ENCODE results near the gene ARID3C.

Gene ARID3C

DNA sequence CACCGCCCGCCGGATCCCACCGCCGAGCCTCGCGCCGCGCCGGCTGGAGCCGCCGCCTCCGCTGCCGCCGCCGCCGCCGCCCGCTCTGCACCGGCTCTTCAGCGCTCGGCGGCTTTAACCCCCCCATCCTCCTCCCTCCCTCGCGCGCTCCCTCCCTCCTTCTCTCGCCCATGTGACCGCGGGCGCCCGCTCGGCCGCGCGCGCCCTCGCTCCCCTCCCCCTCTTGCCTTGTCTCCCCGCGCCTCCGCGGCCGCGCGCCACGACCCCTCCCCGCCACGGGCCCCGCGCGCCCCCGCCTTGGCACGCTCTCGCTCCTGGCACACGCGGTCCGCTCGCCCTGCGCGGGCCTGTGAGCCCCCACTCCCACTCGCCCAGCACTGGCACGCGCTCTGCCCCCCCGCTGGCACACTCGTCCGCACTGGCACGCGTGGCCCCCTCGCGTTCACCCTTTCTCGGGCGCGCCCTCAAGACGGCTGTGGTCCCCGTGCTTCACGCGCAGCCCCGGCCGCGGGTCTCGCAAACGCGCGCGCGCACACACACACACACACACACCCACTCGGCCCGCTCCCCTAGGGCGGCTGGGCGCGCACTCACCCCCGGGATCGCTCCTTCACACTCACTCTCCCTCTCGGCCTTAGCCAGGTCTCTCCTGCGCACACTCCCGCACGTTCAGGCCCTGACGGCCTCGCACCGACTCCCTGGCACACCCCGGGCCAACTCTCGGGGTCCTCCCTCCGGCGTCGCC is 39.1 kb downstream of the ARID3C start, which contains the start of gene CNTFR:
CNTFR (minus strand) TSS at position 89 of the 745 bp plus-strand sequence. CDS start 20,743 bp downstream, outside the sequence.
- peaks cover 37% of the 10 kb centered on the region for H3K27me3 ChIP-seq (replicated peaks; ENCODE audit: control insufficient read depth, insufficient read depth, low read length)
- H3K4me3 ChIP-seq (ENCODE audit: low read length) = peak within 1 kb of the TSS; percentile 84
- H3K9ac ChIP-seq (ENCODE audit: low read length) = peak within 1 kb of the TSS; percentile 85
- H3K36me3 ChIP-seq (ENCODE audit: control insufficient read depth, insufficient read depth, low read length, severe bottlenecking) = no peaks in the 10 kb centered on the region
- H3K9me3 ChIP-seq (ENCODE audit: control insufficient read depth, low read length) = peaks cover 3% of the 10 kb centered on the region
- peaks cover 42% of the 10 kb centered on the region for H3K4me1 ChIP-seq (ENCODE audit: control insufficient read depth, insufficient read depth, low read length)
- DNase-seq (ENCODE audit: low read depth) = peak; percentile 58

DNA sequence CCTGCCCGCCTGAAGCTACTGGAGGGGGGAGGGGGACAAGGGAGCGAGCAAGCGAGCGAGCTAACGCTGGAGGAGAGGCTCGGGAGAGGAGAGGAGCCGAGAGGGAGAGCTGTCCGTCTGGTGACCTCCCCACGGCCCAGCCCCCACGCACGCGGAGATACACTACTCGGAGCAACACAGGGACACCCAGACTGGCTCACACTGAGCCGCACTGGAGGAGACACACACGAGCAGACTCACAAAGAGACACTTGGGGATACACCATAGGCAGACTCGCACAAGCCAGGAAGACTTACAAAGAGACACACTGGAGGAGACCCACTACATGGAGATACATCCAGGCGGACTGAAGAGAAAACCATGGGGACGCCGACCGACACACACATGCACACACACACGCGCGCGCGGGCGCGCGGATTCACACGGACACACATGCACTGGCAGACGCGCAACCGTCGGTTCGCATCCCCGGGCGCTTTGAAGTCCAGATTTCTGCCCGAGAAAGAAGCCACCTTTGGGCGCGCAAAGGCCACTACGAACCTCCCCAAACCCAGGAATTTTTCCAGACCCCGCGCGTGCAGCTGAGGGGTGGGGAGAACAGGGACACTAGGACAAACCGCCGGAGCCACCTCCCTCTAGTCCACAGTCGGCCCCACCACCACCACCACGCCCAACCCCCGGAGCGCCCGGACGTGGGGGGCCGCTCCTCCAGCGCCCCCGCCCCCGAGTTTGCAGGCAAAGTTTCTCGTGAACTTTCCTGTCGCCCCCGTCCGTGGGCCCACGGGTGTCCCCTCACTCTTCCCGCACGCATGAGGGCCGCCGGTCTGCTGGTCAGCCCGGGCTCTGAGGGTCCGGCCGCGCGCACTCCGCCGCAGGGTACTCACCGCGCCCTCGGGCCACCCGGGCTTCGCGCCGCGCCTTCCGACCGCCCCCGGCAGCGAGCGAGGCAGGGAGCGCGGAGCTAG is 39.9 kb downstream of the ARID3C start:
- peak overlapping the region; percentile 84 for H3K4me3 ChIP-seq (ENCODE audit: low read length)
- H3K4me1 ChIP-seq (ENCODE audit: control insufficient read depth, insufficient read depth, low read length) = peaks cover 36% of the 10 kb centered on the region
- no peaks in the 10 kb centered on the region for H3K36me3 ChIP-seq (ENCODE audit: control insufficient read depth, insufficient read depth, low read length, severe bottlenecking)
- H3K27me3 ChIP-seq (replicated peaks; ENCODE audit: control insufficient read depth, insufficient read depth, low read length) = peaks cover 39% of the 10 kb centered on the region
- DNase-seq (ENCODE audit: low read depth) = peak; percentile 22
- peak overlapping the region; percentile 82 for H3K9ac ChIP-seq (ENCODE audit: low read length)
- H3K9me3 ChIP-seq (ENCODE audit: control insufficient read depth, low read length) = no peaks in the 10 kb centered on the region

DNA sequence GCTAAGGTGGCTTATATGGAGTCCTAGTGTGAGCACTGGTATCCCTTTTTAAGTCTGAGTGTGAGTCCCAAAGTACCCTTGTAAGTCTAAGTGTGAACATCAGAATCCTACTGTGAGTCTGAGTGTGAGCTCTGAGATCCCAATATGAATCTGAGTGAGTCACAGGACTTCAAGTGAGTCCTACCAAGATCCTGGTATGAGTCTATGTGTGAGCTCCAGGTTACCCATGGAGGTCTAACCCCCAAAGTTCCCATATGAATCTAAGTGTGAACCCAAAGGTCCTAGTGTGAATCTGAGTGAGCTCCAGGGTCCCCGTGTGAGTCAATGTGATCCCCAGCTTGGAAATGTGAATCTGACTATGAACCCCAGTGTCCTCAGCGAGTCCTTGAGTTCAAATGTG is 41.6 kb downstream of the ARID3C start:
- H3K36me3 ChIP-seq (ENCODE audit: control insufficient read depth, insufficient read depth, low read length, severe bottlenecking) = no peaks in the 10 kb centered on the region
- H3K4me3 ChIP-seq (ENCODE audit: low read length) = no peak overlapping the region
- no peak for DNase-seq (ENCODE audit: low read depth)
- peaks cover 39% of the 10 kb centered on the region for H3K27me3 ChIP-seq (replicated peaks; ENCODE audit: control insufficient read depth, insufficient read depth, low read length)
- H3K4me1 ChIP-seq (ENCODE audit: control insufficient read depth, insufficient read depth, low read length) = peaks cover 19% of the 10 kb centered on the region
- no peak overlapping the region for H3K9ac ChIP-seq (ENCODE audit: low read length)
- no peaks in the 10 kb centered on the region for H3K9me3 ChIP-seq (ENCODE audit: control insufficient read depth, low read length)

DNA sequence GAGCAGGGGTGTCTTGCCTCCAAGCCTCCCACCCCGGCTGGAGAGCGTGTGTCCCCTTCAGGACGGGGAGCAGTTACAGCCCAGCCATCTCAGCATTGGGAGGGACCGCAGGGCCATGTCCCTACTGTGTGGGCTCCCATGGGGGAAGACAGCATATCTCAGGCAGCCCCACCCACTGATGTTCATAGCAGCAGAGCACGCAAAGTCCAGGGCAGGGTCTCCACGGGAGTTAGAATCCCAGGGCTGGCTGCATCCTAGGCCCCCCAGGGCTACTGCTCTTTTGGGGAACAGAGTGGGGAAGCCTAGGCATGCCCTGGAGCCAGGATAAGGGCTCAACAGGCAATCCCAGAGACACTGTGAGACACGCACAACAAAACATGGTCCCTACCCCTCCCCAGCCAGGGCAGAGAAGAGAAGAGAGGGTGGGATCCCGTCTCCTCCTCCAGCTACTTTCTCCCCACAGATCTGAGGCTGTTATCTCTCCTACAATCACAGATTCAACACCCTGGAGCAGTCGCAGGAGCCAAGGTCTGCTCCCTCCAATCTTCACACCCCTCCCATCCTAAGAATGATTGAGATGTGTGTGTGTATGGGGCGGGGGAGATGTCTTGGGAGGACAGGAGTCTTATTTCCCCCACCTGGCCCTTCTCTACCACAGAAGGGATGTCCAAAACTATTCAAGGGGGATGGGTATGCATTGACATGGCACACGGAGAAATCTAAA is 42.8 kb downstream of the ARID3C start:
- Histone ChIP-seq H3K4me1 (ENCODE audit: control insufficient read depth, insufficient read depth, low read length) (peaks cover 10% of the 10 kb centered on the region), H3K36me3 (ENCODE audit: control insufficient read depth, insufficient read depth, low read length, severe bottlenecking) (no peaks in the 10 kb centered on the region), H3K4me3 (ENCODE audit: low read length) (no peak overlapping the region), H3K9me3 (ENCODE audit: control insufficient read depth, low read length) (no peaks in the 10 kb centered on the region), H3K9ac (ENCODE audit: low read length) (no peak overlapping the region), H3K27me3 (replicated peaks; ENCODE audit: control insufficient read depth, insufficient read depth, low read length) (peaks cover 39% of the 10 kb centered on the region)
- no peak for DNase-seq (ENCODE audit: low read depth)

DNA sequence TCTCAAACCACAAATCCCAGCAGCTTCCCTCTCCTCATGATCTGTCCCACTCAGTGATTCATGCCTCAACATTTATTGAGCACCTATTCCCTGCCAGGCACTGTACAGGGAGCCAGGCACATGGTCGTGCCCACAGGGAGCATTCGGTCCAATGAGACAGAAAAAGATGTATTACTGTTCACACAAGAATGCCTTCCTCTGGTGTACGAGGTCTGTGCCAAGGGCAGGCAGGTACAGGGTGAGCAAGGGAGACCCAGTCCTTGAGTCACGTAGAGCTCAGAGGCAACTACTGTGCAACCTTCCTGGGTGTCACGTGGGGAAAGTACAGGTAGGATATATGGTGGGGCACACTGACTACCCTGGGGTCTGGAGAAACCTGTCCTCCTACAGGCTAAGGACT is 43.9 kb downstream of the ARID3C start:
- no peaks in the 10 kb centered on the region for H3K9me3 ChIP-seq (ENCODE audit: control insufficient read depth, low read length)
- H3K4me3 ChIP-seq (ENCODE audit: low read length) = no peak overlapping the region
- DNase-seq (ENCODE audit: low read depth) = no peak
- peaks cover 39% of the 10 kb centered on the region for H3K27me3 ChIP-seq (replicated peaks; ENCODE audit: control insufficient read depth, insufficient read depth, low read length)
- no peaks in the 10 kb centered on the region for H3K36me3 ChIP-seq (ENCODE audit: control insufficient read depth, insufficient read depth, low read length, severe bottlenecking)
- peaks cover 3% of the 10 kb centered on the region for H3K4me1 ChIP-seq (ENCODE audit: control insufficient read depth, insufficient read depth, low read length)
- no peak overlapping the region for H3K9ac ChIP-seq (ENCODE audit: low read length)

DNA sequence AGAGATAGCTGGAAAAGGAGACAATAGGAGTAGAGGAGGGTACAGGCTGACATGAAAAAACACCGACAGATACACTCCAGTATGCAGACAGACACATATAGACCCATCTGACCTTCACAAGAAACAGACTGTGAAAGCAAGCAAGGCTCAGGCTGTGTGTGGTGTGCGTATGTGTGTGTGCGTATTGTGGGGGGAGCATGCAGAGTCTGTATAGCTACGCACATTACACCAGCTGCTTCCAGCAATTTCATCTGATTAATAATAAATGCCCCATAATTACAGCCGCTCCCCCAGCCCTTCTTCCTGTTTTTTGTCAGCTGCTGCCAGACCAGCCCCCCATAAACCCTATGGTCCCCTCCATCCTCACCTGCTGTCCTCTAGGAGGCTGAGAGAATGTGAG is 46.1 kb downstream of the ARID3C start:
- Histone ChIP-seq H3K4me1 (ENCODE audit: control insufficient read depth, insufficient read depth, low read length) (no peaks in the 10 kb centered on the region), H3K36me3 (ENCODE audit: control insufficient read depth, insufficient read depth, low read length, severe bottlenecking) (no peaks in the 10 kb centered on the region), H3K9ac (ENCODE audit: low read length) (no peak overlapping the region), H3K4me3 (ENCODE audit: low read length) (no peak overlapping the region), H3K27me3 (replicated peaks; ENCODE audit: control insufficient read depth, insufficient read depth, low read length) (peaks cover 32% of the 10 kb centered on the region), H3K9me3 (ENCODE audit: control insufficient read depth, low read length) (no peaks in the 10 kb centered on the region)
- no peak for DNase-seq (ENCODE audit: low read depth)

DNA sequence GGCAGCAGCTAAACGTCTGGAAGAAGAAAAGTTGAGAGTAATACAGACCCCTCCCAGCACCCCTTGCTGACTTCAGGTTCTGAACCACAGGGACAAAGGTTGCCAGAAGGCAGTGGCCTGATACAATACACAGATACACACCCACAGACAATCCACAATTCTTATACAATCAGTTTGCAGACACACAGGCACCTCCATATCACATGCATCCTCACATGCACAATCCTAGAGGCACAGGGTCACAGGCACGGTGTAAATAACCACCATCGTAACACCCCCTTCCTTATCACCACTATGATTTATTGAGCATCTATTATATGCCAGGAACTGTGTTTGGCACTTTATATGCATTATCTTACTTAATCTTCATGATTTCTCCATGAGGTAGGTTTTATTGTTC is 47.5 kb downstream of the ARID3C start:
- Histone ChIP-seq H3K36me3 (ENCODE audit: control insufficient read depth, insufficient read depth, low read length, severe bottlenecking) (no peaks in the 10 kb centered on the region), H3K4me3 (ENCODE audit: low read length) (no peak overlapping the region), H3K9ac (ENCODE audit: low read length) (no peak overlapping the region), H3K4me1 (ENCODE audit: control insufficient read depth, insufficient read depth, low read length) (no peaks in the 10 kb centered on the region), H3K9me3 (ENCODE audit: control insufficient read depth, low read length) (no peaks in the 10 kb centered on the region), H3K27me3 (replicated peaks; ENCODE audit: control insufficient read depth, insufficient read depth, low read length) (peaks cover 26% of the 10 kb centered on the region)
- no peak for DNase-seq (ENCODE audit: low read depth)

DNA sequence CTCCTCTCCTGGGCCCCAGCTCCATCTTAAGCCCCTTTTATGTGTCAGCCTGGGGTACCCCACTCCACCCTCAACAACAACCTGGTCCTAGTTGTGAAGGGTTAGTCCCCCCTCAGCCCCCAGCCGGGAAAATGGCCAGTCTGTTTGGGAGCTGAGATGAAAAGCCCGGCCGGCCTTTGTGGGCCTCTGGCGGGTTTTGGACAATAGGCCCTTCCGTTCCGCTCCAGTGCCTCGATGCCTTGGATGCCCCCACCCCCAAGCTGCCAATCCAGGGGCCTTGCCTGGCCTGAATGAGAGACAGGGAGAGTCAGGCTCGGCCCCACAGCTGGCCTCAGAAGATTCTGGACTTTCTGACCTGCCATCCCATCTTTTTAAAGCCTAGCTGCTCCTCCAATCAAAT is 48.5 kb downstream of the ARID3C start:
- peaks cover 24% of the 10 kb centered on the region for H3K27me3 ChIP-seq (replicated peaks; ENCODE audit: control insufficient read depth, insufficient read depth, low read length)
- DNase-seq (ENCODE audit: low read depth) = no peak
- no peaks in the 10 kb centered on the region for H3K9me3 ChIP-seq (ENCODE audit: control insufficient read depth, low read length)
- no peak overlapping the region for H3K4me3 ChIP-seq (ENCODE audit: low read length)
- no peak overlapping the region for H3K9ac ChIP-seq (ENCODE audit: low read length)
- no peaks in the 10 kb centered on the region for H3K36me3 ChIP-seq (ENCODE audit: control insufficient read depth, insufficient read depth, low read length, severe bottlenecking)
- H3K4me1 ChIP-seq (ENCODE audit: control insufficient read depth, insufficient read depth, low read length) = no peaks in the 10 kb centered on the region

DNA sequence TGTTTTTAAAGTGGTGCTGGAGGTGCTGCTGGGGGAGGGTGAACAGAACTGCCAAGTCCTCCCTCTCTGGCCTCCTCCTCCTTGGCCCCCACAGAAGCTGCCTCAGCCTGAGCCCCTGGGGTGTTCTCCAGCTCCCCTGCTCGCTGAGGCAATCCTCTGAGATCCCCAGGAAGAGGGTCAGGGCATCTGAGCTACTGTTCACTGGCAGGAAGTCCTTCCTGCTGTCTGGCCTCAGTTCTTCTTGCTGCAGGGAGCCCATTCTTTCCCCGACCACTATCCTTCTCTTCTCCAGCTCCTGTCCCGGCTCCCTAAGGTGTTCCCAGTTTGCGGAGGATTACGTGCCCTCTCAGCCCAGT is 49.1 kb downstream of the ARID3C start:
- H3K9ac ChIP-seq (ENCODE audit: low read length) = no peak overlapping the region
- no peak overlapping the region for H3K4me3 ChIP-seq (ENCODE audit: low read length)
- no peaks in the 10 kb centered on the region for H3K9me3 ChIP-seq (ENCODE audit: control insufficient read depth, low read length)
- no peak for DNase-seq (ENCODE audit: low read depth)
- H3K27me3 ChIP-seq (replicated peaks; ENCODE audit: control insufficient read depth, insufficient read depth, low read length) = peaks cover 20% of the 10 kb centered on the region
- no peaks in the 10 kb centered on the region for H3K4me1 ChIP-seq (ENCODE audit: control insufficient read depth, insufficient read depth, low read length)
- no peaks in the 10 kb centered on the region for H3K36me3 ChIP-seq (ENCODE audit: control insufficient read depth, insufficient read depth, low read length, severe bottlenecking)

DNA sequence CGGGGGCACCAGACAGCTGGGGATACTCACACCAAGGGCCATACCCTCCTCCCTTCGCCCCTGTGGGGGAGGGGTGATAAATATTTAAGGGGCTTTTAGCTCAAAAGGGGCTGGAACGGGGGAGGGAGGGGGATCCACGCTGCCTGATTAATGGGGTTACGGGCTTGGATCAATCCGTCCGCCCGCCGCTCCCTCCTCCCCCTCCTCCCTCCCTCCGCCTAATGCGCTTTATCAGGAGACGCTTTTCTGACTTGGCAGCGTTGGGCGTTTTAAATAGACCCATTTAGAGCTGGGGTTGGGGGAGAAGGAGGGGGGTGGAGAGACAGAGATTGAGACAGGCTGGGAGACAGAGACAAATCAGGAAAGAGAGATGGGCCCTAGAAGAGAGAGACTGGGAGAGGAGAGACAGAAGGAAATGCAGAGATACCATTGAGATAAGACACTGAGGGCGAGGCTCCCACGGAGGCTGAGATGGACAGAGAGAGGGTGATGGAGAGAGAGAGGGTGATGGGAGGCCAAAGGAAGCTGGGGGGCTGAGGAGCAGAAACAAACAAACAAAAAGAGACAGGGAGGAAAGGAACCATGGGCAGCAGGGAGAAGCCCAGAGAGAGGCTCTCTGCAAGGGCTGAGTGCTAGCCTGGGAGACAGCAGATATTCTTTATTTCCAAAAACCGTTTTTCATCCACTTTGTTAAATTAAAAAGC is 49.6 kb downstream of the ARID3C start:
- no peak overlapping the region for H3K4me3 ChIP-seq (ENCODE audit: low read length)
- H3K36me3 ChIP-seq (ENCODE audit: control insufficient read depth, insufficient read depth, low read length, severe bottlenecking) = no peaks in the 10 kb centered on the region
- no peak for DNase-seq (ENCODE audit: low read depth)
- no peak overlapping the region for H3K9ac ChIP-seq (ENCODE audit: low read length)
- H3K9me3 ChIP-seq (ENCODE audit: control insufficient read depth, low read length) = no peaks in the 10 kb centered on the region
- H3K27me3 ChIP-seq (replicated peaks; ENCODE audit: control insufficient read depth, insufficient read depth, low read length) = peaks cover 18% of the 10 kb centered on the region
- no peaks in the 10 kb centered on the region for H3K4me1 ChIP-seq (ENCODE audit: control insufficient read depth, insufficient read depth, low read length)

Measured in adipocyte (in vitro differentiated cells).